Fibroblast of skin of back (primary cell): ENCODE results near the gene CALML5.

Experiments used
- DNase-seq: peaks from one replicate; pipeline ENCODE4 v3.0.0-alpha.2; 2013

The CALML5 gene

GRCh38 chr10:5500162-5500670, 846 bp upstream of the CALML5 start:
- no peak for DNase-seq

GRCh38 chr10:5498791-5499492, 428 bp downstream of the CALML5 start:
- no peak for DNase-seq

- no peak for DNase-seq
Measured at GRCh38 chr10:5497948-5498730, 1.2 kb downstream of the CALML5 start.

- no peak for DNase-seq
Measured at GRCh38 chr10:5497289-5497688, 2.1 kb downstream of the CALML5 start.

- DNase-seq, result no peak
Measured at GRCh38 chr10:5496261-5497250, 2.8 kb downstream of the CALML5 start.

GRCh38 chr10:5494611-5495010, 4.8 kb downstream of the CALML5 start:
- DNase-seq, result no peak

DNA sequence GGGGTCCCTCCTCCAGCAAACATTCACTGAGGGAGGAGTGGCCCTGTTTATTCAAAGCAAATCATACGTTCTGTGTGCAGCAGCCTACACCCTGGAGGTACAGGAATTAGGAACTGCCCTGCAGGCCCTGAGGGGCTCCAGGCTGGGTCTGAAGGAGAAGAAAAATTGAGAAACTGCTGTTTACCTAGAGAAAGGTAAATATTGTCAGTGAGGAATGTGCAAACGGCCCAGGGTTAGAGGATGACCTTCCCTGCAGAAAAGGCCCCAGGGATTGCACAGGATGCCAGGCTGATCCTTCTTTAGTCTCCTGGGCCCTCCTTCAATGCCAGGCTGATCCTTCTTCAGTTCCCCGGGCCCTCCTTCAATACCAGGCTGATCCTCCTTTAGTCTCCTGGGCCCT, 5.7 kb downstream of the CALML5 start:
- DNase-seq, result no peak

DNA sequence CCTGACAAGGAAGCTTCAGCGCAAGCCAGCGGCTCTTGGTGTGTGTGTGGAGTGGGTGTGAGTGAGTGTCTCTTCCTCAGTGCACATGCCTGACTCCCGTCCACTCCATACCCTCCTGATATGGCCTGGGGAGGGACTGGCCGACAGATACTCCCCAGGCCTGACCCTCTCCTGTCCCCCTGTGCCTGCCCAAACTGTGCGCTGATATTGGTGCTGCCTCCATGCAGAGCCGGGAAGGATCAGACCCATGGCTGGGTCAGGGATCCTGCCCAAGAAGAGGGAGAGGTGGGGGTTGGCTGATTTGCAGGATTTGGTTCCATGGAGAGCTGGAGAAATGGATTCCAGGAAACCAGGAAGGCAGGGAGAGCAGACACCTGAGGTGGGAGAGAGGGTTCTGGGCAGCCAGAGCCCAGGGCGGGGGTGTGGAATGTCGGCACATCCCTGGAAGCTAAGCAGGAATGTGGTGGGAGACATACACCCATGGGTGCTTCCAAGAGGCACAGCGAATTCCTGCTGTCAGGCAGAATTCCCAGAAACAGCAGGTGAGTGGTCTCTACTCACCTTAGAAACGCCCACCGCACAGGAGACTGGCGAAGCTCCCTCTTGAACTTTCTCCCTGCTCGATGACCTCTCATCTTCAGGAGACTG, 6.3 kb downstream of the CALML5 start:
- DNase-seq, result no peak

DNA sequence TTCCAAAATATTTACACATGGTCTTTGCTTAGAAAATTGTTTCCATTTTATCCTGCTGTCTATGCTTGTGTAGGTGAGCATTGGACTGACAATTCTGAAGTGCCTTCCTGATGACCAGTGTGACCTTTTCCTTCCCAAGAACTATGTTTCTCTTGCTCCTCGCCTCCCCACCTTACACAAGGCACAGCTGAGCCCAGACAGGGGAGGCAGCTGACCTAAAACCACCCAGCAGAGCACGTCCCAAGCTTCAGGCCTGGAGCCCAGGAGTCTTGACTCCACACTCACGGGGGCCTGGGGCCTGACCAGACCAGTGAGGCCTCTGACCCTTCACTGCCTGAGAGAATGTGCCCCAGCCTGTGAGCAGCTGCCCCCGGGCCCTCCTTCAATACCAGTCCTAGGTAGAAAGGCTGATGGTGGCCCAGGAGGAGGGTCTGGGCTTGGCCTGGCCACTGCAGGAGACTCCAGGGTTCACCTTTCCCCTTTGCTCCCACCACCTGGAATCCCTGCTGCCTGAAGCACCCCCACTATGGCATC, 7.0 kb downstream of the CALML5 start:
- DNase-seq, result no peak

- no peak for DNase-seq
Measured at GRCh38 chr10:5491477-5491876, 7.9 kb downstream of the CALML5 start.

GRCh38 chr10:5490698-5491464, 8.5 kb downstream of the CALML5 start:
- DNase-seq, result no peak

GRCh38 chr10:5490032-5490431, 9.3 kb downstream of the CALML5 start:
- DNase-seq, result no peak

- no peak for DNase-seq
Measured at GRCh38 chr10:5488272-5489161, 10.9 kb downstream of the CALML5 start.

DNA sequence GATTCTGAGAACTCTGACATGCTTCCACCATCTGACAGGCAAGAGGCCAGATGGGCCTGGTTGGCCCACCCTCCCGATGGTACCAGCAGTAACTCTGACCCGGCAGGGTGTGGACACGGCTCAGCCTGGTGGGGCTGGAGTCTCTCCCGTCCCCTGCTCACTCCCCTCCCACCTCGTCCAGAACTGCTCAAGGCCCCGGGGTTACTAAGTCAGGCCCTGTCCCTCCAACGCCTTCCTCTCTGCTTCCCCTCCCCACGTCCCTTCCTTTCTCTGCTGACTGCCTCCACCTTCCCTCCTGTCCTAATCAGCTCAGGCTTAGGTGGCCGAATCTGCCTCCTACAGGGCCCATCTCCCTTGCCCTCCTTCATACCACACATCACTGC, 12.5 kb downstream of the CALML5 start:
- no peak for DNase-seq

- no peak for DNase-seq
Measured at GRCh38 chr10:5485948-5486852, 13.2 kb downstream of the CALML5 start.

DNA sequence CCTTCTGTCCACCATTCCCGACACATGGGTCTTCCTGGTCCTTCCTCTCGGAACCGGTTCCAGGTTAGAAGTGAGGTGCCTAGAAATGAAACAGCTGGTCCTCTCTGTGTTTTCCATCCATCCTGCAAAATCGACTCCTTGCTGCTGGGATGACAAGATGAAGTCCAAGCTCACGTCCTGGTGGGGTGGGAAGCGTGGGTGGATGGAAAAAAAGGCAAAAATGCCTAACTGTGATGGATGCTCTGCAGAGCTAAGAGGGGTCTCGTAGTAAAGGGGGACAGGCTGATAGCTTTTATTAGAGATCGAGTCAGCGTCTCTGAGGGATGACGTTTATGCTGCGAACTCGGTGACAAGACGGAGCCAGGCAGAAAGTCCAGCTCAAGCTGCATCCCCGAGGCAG, 14.1 kb downstream of the CALML5 start:
- no peak for DNase-seq

DNA sequence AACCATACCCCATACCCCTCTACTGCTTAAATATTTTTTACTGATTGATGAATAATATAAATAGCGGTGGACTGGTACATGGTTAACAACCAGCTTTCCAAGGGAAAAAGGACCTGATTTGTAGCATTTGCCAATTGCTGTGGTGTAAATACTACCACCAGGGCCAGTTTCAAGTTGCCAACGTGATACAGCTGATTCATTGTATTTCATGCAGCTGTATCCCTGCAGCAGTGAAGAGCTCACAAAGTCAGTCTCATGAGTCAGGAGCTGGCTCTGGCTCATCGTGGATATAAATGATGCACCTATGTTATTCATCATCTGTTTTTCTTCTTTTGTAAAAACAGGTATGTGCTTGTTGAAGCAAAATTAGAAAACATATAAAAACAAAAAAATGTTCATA, 15.2 kb downstream of the CALML5 start:
- no peak for DNase-seq

DNA sequence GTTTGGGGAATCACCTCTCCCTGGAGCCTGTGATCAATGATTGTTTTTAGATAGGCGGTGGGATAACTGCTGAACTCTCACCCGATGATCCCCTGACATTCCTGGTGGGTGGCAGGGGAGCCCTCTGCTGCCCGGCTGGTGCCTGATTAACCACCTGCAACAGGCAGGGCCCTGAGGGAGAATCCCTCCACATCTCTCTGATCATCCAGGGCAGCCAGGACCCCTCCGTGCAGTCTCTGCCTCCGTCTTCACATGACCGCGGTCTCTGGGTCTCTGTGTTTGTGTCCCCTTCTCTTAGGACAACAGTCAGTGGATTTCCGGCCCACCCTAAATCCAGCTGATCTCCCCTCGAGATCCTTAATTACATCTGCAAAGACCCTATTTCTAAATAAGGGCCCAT, 17.4 kb downstream of the CALML5 start:
- DNase-seq, result no peak

- DNase-seq, result no peak
Measured at GRCh38 chr10:5481121-5481520, 18.2 kb downstream of the CALML5 start.
